ENCODE data around the gene ASIC3. TPM values are rescaled to one million over a fixed set of nuclear protein-coding genes. Genes with fewer than 3 reads are reported as not detected.
A peak's percentile ranks its signal among the peaks of the same experiment; 100 is the strongest.
"Not testable (repeated sequence)": the region's sequence is repeated elsewhere in the genome, so short reads cannot be mapped to it uniquely, and the experiment has no call there.

Gene ASIC3
- total RNA-seq, 2 donors from 2014 or later = 9.0 to 9.7 TPM

DNA sequence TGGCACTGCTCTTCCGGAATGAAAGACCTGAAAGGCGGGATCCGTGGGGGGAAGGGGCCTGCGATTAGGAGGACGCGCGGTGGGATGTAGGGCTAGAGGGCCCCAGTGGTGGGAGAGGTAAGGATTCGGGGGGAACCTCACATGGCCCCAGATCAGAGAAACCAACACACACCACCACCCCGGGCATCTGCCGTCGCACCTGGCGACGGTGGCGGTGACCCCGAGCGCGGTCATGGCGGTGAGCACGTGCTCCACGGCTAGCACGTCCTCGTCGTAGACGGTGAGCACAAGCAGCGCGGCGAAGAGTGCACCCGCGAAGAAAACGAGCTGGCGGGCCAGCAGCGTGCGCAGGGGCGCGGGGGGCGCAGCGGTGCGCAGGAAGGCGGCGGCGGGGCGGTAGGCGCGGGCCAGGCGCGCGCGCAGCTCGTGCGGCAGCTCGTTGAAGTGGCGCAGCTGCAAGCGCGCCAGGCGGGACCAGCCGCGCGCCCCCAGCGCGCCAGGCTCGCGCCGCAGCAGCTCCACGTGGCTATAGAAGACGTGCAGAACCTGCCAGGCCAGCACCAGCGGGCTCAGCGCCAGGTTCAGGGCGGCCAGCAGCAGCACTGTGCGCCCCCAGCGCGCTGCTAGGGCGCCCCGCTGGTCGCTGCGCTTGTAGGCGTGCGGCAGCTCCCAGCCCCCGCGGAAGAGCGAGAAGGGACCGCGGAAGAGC, 29.8 kb upstream of the ASIC3 start:
- H3K9me3 Mint-ChIP-seq = no peaks in the 10 kb centered on the region
- H3K27ac Mint-ChIP-seq = peak overlapping the region; percentile 85
- peaks cover 37% of the 10 kb centered on the region for H3K4me1 Mint-ChIP-seq
- H3K36me3 Mint-ChIP-seq (ENCODE audit: low read depth) = peaks cover 28% of the 10 kb centered on the region
- ATAC-seq (replicated peaks) = peak; percentile 34
- peak overlapping the region; percentile 86 for H3K4me3 Mint-ChIP-seq
- H3K27me3 Mint-ChIP-seq = peaks cover 4% of the 10 kb centered on the region

DNA sequence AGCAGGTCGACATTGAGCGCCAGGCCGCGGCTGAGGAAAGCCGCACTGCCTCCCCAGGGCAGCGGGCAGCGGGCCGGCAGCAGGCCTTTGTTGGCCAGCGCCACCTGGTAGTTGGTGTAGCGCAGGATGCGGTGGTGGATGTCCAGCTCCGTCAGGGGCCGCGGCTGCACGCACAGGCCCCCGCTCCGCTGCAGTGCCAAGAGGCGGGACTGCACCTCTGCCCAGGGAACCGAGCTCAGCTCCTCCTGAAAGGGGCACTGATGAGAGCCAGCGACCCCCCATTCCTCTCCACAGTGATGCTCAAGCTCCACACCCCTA, 29.2 kb upstream of the ASIC3 start:
- peaks cover 4% of the 10 kb centered on the region for H3K27me3 Mint-ChIP-seq
- peaks cover 26% of the 10 kb centered on the region for H3K36me3 Mint-ChIP-seq (ENCODE audit: low read depth)
- ATAC-seq (replicated peaks) = no peak
- H3K4me3 Mint-ChIP-seq = peak overlapping the region; percentile 86
- H3K9me3 Mint-ChIP-seq = no peaks in the 10 kb centered on the region
- H3K4me1 Mint-ChIP-seq = peaks cover 36% of the 10 kb centered on the region
- H3K27ac Mint-ChIP-seq = peak overlapping the region; percentile 84

DNA sequence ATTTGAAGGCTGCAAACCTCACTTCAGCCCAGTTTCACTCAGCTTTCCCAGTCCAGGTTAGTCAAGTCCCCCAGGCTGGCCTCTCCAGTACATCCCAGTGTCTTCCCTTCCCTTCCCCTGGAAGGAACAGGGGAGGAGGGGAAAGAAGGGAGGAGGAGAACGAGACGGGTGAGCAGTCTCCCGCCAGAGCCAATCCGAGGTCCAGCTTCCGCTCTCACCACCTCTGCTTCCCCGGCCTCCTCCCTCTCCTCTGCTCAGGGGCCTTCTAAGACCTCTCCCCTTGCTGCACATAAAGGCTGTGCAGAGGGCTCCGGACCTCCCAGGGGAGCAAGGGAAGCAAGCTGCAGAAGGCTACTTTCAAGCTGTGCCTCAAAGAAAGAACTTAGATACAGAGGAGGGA, 28.1 kb upstream of the ASIC3 start:
- ATAC-seq (replicated peaks) = no peak
- H3K4me1 Mint-ChIP-seq = peaks cover 27% of the 10 kb centered on the region

DNA sequence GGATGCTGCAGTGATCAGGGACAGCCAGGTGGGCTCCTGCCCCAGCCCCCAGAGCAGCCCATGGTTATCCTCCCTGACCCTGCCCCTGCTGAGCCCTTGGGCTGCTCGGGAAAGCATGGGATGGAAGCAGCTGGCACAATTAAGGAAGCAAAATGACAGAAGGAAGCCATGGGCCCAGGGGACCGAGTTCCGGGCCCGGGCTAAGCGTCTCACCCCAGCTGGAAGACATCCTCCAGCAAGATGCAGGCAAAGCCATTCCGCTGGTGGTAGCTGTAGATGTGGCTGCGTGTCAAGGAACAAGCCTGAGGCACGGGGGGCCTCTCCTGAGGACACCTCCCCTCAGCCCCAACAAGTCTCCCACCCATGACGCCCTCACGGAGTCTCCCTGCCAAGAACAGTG, 25.1 kb upstream of the ASIC3 start:
- H3K9me3 Mint-ChIP-seq = no peaks in the 10 kb centered on the region
- H3K4me3 Mint-ChIP-seq = no peak overlapping the region
- peaks cover 11% of the 10 kb centered on the region for H3K4me1 Mint-ChIP-seq
- H3K27ac Mint-ChIP-seq = peak overlapping the region; percentile 77
- H3K27me3 Mint-ChIP-seq = peaks cover 4% of the 10 kb centered on the region
- peaks cover 8% of the 10 kb centered on the region for H3K36me3 Mint-ChIP-seq (ENCODE audit: low read depth)
- no peak for ATAC-seq (replicated peaks)

More for the DNA sequence above, 28.1 kb upstream of the ASIC3 start:
- Mint-ChIP-seq H3K4me3 (peak overlapping the region; percentile 28), H3K27ac (no peak overlapping the region), H3K27me3 (peaks cover 4% of the 10 kb centered on the region), H3K36me3 (ENCODE audit: low read depth) (peaks cover 17% of the 10 kb centered on the region), H3K9me3 (no peaks in the 10 kb centered on the region)

DNA sequence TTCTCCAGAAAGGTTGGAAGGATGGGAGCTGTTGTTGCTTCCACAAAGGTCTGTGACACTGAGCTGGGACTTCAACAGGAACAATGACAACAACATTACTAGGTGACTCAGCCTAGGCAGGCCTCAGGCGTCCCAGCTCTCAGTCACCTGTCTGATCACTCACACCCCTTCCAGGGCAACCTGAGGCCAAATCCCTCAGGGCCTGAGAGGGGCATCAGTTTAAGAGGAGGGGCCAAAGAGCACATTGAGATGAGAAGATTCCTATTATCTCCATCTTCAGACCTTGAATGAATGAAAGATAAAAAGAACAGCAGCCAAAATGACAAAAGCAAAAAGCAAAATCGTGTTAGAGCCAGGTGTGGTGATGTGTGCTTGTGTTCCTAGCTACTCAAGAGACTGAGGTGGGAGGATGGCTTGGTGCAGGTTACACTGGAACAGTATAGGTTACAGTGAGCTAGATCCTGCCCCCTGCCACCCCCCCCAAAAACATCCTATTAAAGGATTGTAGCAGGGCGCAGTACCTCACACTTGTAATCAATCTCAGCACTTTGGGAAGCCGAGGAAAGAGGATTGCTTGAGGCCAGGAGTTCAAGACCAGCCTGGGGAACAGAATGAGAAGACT, 23.8 kb upstream of the ASIC3 start, which contains the start of gene ATG9B:
TSS of gene ATG9B (minus strand) at position 60 of the 622 bp plus-strand sequence. CDS start 71 bp downstream, outside the sequence.
- Mint-ChIP-seq H3K27me3 (peaks cover under 1% of the 10 kb centered on the region), H3K9me3 (no peaks in the 10 kb centered on the region), H3K27ac (peak within 1 kb of the TSS; percentile 21), H3K36me3 (ENCODE audit: low read depth) (peaks cover 7% of the 10 kb centered on the region), H3K4me1 (peaks cover 4% of the 10 kb centered on the region), H3K4me3 (no peak within 1 kb of the TSS)
- ATAC-seq (replicated peaks) = no peak

DNA sequence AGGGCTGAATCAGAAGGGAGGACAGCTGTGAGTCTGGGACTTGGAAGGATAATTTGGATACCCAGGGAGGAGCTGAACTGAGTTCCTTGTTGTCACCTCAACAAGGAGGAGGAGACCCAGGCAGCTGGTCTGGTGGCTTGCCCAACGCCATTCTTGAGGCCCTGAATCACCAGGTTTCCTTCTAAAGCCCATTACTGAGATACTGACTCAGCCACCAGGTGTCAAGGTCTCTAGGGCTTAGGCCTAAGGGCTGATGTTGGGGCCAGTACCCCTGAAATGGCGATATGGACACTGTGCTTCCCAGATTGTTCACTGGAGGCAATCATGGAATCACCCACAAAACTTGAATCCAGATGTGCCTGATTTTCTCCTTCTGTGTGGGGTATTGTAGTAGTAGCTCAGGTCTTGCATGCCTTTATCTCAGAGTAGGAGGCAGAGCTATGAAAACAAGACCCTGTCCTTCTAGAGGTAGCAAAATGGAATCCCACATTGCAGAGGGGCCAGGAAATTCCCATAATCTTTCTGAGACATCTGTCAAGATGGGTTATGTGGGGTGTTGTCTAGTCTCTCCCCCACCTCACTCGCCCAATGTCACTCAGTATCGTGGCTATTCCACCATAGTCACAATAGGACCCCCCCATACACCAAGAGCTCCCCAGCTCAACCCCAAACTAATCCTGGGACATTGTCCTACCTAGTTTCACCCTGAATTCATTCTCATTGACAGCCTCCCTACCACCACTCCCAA, 22.2 kb upstream of the ASIC3 start:
- ATAC-seq (replicated peaks) = no peak
- H3K36me3 Mint-ChIP-seq (ENCODE audit: low read depth) = peaks cover 6% of the 10 kb centered on the region
- H3K27ac Mint-ChIP-seq = no peak overlapping the region
- no peaks in the 10 kb centered on the region for H3K9me3 Mint-ChIP-seq
- H3K4me1 Mint-ChIP-seq = peaks cover 7% of the 10 kb centered on the region
- H3K27me3 Mint-ChIP-seq = no peaks in the 10 kb centered on the region
- H3K4me3 Mint-ChIP-seq = peak overlapping the region; percentile 18

DNA sequence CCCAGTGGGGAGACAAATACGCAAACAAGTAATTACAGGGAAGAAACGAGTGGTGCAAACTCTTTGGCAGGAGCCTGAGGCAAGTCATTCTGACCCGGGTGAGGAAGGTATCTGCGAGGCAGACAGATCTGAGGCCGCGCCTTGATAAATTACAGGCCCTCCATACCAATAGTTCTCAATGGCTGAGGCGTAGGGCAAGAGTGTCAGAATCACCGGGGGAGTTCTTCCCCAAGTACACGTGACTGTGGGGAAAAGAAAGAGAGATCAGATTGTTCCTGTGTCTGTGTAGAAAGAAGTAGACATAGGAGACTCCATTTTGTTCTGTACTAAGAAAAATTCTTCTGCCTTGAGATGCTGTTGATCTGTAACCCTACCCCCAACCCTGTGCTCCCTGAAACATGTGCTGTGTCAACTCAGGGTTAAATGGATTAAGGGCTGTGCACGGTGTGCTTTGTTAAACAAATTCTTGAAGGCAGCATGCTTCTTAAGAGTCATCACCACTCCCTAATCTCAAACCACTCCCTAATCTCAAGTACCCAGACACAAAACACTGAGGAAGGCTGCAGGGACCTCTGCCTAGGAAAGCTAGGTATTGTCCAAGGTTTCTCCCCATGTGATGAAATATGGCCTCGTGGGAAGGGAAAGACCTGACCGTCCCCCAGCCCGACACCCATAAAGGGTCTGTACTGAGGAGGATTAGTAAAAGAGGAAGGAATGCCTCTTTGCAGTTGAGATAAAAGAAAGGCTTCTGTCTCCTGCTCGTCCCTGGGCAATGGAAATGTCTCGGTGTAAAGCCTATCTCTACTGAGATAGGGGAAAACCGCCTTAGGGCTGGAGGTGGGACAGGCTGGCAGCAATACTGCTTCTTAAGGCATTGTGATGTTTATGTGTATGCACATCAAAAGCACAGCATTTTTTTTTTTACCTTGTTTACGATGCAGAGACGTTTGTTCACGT, 21.3 kb upstream of the ASIC3 start:
- Mint-ChIP-seq H3K4me1 (peaks cover 11% of the 10 kb centered on the region), H3K4me3 (peak overlapping the region; percentile 94), H3K27ac (peak overlapping the region; percentile 97)
- H3K9me3 Mint-ChIP-seq; H3K36me3 Mint-ChIP-seq (ENCODE audit: low read depth); H3K27me3 Mint-ChIP-seq; ATAC-seq (replicated peaks): not testable (repeated sequence)

DNA sequence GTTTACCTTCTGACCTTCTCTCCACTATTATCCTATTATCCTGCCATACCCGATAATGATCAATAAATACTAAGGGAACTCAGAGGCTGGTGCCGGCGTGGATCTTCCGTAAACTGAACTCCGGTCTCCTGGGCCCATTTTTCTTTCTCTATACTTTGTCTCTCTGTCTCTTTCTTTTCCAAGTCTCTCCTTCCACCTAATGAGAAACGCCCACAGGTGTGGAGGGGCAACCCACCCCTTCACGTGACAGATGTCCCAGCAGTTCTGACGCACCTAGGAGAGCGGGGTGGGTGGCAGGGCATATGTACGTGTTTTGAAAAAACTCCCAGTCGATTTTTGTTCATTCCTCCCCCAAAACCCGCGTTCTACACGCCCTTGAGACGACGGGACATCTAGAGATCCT, 20.6 kb upstream of the ASIC3 start:
- H3K27me3 Mint-ChIP-seq; H3K9me3 Mint-ChIP-seq; ATAC-seq (replicated peaks): not testable (repeated sequence)
- H3K4me3 Mint-ChIP-seq = peak overlapping the region; percentile 94
- peaks cover 16% of the 10 kb centered on the region for H3K36me3 Mint-ChIP-seq (ENCODE audit: low read depth)
- H3K4me1 Mint-ChIP-seq = peaks cover 11% of the 10 kb centered on the region
- peak overlapping the region; percentile 97 for H3K27ac Mint-ChIP-seq

DNA sequence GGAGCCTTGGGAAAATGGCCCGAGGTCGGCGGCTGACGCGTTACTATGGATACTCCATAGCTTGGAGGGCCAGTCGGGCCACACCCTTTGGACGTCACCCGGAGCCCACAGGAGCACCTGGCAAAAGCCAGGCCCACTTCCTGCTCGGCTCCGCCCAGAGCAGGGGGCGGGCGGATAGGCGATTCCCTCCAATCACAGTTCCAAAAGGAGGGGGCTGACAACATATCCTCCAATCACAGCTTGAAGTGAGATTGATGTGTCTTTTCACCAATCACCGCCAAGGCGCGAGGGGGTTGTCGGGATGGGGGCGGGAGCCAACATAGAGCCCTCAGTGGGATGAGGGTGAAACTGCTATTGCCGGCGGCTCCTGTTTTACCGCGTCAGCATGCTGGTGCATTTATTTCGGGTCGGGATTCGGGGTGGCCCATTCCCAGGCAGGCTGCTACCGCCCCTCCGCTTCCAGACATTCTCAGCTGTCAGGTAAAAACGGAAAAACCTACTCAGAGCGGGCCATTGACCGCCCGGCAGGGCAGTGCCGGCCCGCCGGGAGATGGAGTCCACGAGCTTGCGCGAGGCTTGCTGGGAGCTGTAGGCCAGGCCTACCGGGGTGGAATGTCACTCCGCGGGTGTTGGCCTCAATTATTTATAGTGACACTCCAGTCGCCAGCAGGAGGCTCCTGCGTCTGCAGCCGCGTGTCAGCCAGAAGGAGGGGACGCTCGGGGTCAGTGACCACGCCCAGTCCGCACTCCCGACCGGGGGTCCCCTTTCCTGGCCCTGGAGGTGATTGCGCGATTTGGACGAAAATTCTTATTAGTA, 20.0 kb upstream of the ASIC3 start, which contains the start of gene ABCB8:
TSS of gene ABCB8 (plus strand) at position 320 of the 817 bp plus-strand sequence. CDS start at position 386, 66 bp downstream.
- H3K4me3 Mint-ChIP-seq = peak within 1 kb of the TSS; percentile 94
- no peaks in the 10 kb centered on the region for H3K9me3 Mint-ChIP-seq
- H3K4me1 Mint-ChIP-seq = peaks cover 11% of the 10 kb centered on the region
- ATAC-seq (replicated peaks) = peak; percentile 95
- no peaks in the 10 kb centered on the region for H3K27me3 Mint-ChIP-seq
- peaks cover 17% of the 10 kb centered on the region for H3K36me3 Mint-ChIP-seq (ENCODE audit: low read depth)
- H3K27ac Mint-ChIP-seq = peak within 1 kb of the TSS; percentile 97

DNA sequence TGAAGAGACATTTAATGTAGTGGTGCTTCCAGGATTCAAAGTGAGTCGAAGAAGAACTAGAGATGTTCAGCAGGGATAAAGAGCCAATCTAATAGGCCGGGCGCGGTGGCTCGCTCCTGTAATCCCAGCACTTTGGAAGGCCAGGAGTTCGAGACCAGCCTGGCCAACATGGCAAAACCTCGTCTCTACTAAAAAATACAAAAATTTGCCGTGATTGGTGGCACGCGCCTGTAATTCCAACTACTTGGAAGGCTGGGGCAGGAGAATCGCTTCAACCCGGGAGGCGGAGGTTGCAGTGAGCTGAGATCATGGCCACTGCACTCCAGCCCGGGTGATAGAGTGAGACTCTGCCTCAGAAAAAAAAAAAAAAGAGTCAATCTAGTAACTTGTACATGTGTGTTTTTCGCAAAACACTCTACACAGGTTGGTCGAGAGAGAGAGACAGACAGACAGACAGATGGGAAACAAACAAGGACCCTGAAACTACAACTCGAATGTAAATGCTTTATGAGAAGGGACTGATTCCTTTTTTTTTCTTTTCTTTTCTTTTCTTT, 19.3 kb upstream of the ASIC3 start:
- H3K27ac Mint-ChIP-seq = peak overlapping the region; percentile 97
- peak overlapping the region; percentile 94 for H3K4me3 Mint-ChIP-seq
- H3K36me3 Mint-ChIP-seq (ENCODE audit: low read depth) = peaks cover 17% of the 10 kb centered on the region
- ATAC-seq (replicated peaks) = no peak
- H3K9me3 Mint-ChIP-seq = no peaks in the 10 kb centered on the region
- no peaks in the 10 kb centered on the region for H3K27me3 Mint-ChIP-seq
- H3K4me1 Mint-ChIP-seq = peaks cover 11% of the 10 kb centered on the region

DNA sequence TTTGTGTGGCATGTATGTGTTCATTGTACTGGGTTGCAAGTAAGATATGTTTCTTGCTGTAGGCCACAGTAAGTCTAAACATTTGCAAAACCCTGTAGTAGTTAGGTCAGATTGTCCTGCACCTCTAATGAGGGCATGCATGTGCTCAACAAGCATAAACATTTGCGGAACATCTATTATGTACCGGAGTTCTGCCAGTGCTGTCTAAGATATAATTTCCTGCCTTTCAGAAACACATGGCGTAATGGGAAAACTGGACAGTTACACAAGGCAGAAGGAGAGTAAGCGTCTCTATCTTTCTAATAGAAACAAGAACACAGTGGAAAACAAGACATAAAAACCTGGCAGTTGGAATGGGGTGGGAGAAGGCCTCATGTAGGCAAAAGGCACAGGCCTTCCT, 17.3 kb upstream of the ASIC3 start:
- Mint-ChIP-seq H3K27ac (no peak overlapping the region), H3K4me1 (peaks cover 11% of the 10 kb centered on the region), H3K9me3 (no peaks in the 10 kb centered on the region), H3K27me3 (no peaks in the 10 kb centered on the region), H3K4me3 (no peak overlapping the region), H3K36me3 (ENCODE audit: low read depth) (peaks cover 22% of the 10 kb centered on the region)
- no peak for ATAC-seq (replicated peaks)

DNA sequence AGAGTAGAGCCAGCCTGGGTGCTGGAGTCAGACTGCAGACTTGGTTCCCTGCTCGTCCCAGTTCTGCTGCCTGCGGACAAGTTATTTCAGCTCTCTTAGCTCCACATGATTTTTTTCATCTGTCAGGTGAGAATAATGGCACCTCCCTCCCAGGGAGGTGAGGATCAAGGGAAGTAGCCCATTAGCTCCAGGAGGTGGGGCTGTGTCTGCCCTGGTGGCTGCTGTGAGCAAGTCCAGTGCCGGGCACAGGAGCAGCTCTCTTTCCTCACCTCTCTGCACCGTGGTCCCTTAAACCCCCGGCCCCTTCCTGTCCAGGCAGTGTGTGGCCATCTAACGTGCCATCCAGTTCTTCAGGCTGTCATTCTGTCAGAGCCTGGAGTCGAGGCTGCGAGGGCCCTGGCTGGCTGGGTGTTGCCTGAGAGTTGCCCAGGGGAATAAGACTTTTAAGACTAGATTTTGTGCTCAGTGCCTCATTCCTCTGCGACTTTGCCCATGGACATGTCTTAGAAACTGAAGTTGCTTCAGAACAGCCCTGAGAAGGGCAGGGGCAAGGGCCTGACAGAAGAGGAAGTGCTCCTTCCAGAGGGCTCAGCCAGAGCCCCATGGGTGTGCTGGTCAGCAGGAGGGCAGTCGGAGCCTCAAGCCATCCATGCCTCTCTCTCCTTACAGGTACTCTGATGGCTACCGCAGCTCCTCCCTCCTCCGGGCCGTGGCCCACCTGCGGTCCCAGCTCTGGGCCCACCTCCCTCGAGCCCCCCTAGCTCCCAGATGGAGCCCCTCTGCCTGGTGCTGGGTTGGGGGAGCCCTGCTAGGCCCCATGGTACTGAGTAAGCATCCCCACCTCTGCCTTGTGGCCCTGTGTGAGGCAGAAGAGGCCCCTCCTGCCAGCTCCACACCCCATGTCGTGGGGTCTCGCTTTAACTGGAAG, 15.1 kb upstream of the ASIC3 start:
- H3K36me3 Mint-ChIP-seq (ENCODE audit: low read depth) = peaks cover 34% of the 10 kb centered on the region
- peaks cover 7% of the 10 kb centered on the region for H3K4me1 Mint-ChIP-seq
- no peaks in the 10 kb centered on the region for H3K27me3 Mint-ChIP-seq
- H3K4me3 Mint-ChIP-seq = no peak overlapping the region
- no peak for ATAC-seq (replicated peaks)
- H3K9me3 Mint-ChIP-seq = no peaks in the 10 kb centered on the region
- no peak overlapping the region for H3K27ac Mint-ChIP-seq
